22Rv1 (cell line): Measurements from ENCODE around the gene NLRP4.

Experiments
- CTCF ChIP-seq: fragments of 450-650 bp; IDR thresholded peaks from 2 replicates; pipeline ENCODE4 v1.5.1; 2017; ENCODE audit warnings: mild to moderate bottlenecking
- ZFX ChIP-seq: fragments of 450-650 bp; IDR thresholded peaks from 2 replicates; pipeline ENCODE4 v1.6.1; 2017; ENCODE audit warnings: antibody characterized with exemption, borderline replicate concordance

DNA sequence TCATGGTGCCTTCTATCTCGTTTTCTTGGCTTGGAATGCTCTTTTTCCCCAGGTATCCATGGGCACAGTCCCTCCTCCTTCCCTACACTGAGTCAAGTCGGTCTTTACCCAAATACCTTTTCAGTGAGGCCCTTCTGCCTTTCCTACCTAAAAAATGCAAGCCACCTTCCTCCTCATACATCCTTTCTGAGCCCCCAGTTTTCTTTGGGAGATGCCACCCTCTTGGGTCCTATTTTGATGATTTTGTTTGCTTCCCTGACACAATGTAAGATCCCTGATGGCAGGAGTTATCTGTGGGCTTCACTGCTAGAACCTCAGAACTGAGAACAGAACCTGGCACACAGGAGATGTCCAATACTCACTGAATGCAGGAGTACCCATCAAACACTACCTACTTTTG is 73.5 kb downstream of the NLRP4 start:
- no peak for TF ChIP-seq CTCF
- no peak for TF ChIP-seq ZFX
